HepG2 (cell line): ENCODE data around the gene TAGAP. TPM values are rescaled to one million over a fixed set of nuclear protein-coding genes. Genes with fewer than 3 reads are reported as not detected.

Experiments
- ADNP ChIP-seq: sonication (generic); formaldehyde crosslinking; IDR thresholded peaks from 2 replicates; pipeline ENCODE4 v1.4.0; 2020; ENCODE audit warnings: missing genetic modification reagents
- ARNT ChIP-seq: fragments of 450-650 bp; IDR thresholded peaks from 2 replicates; pipeline ENCODE4 v1.6.1; 2017
- BRCA1 ChIP-seq: sonication (generic); formaldehyde crosslinking; IDR thresholded peaks from 2 replicates; pipeline ENCODE4 v1.4.0; 2020; ENCODE audit warnings: missing genetic modification reagents
- CHD4 ChIP-seq: fragments of 200-600 bp; sonication (generic); IDR thresholded peaks from 2 replicates; pipeline ENCODE4 v1.7.0; 2017; ENCODE audit warnings: mild to moderate bottlenecking, low read length, borderline replicate concordance
- CSRNP2 ChIP-seq: sonication (generic); formaldehyde crosslinking; conservative IDR thresholded peaks from 2 replicates; pipeline ENCODE4 v1.8.0; 2022; ENCODE audit warnings: low read depth, missing genetic modification reagents
- DR1 ChIP-seq: sonication (generic); formaldehyde crosslinking; IDR thresholded peaks from 2 replicates; pipeline ENCODE4 v1.8.0; 2021; ENCODE audit warnings: mild to moderate bottlenecking, missing genetic modification reagents, inconsistent platforms
- E2F5 ChIP-seq: sonication (generic); formaldehyde crosslinking; conservative IDR thresholded peaks from 2 replicates; pipeline ENCODE4 v1.4.0; 2020; ENCODE audit warnings: missing genetic modification reagents
- EP300 ChIP-seq, 3 experiments: sonication (generic) in 1 of 3; formaldehyde crosslinking in 1 of 3; IDR thresholded peaks; 2 replicates each; pipeline versions ENCODE4 v1.5.1 to v1.6.1; 2011 to 2020; ENCODE audit warnings: low read depth in 2 of 3, low read length in 2 of 3, borderline replicate concordance in 1 of 3, improper control_type of control experiment in 1 of 3, mild to moderate bottlenecking in 1 of 3, missing genetic modification reagents in 1 of 3, moderate library complexity in 1 of 3
- HDAC1 ChIP-seq: sonication (generic); formaldehyde crosslinking; IDR thresholded peaks from 2 replicates; pipeline ENCODE4 v1.5.1; 2020; ENCODE audit warnings: mild to moderate bottlenecking, missing genetic modification reagents
- HDAC2 ChIP-seq: sonication (generic); formaldehyde crosslinking; IDR thresholded peaks from 2 replicates; pipeline ENCODE4 v1.4.0; 2020; ENCODE audit warnings: missing genetic modification reagents
- HNF4A ChIP-seq: sonication (generic); formaldehyde crosslinking; IDR thresholded peaks from 2 replicates; pipeline ENCODE4 v1.4.0; 2020; ENCODE audit warnings: missing genetic modification reagents
- JDP2 ChIP-seq: sonication (generic); formaldehyde crosslinking; IDR thresholded peaks from 2 replicates; pipeline ENCODE4 v1.8.1; 2022; ENCODE audit warnings: missing genetic modification reagents, borderline replicate concordance
- MED13 ChIP-seq: sonication (generic); formaldehyde crosslinking; IDR thresholded peaks from 2 replicates; pipeline ENCODE4 v1.5.0; 2020; ENCODE audit warnings: missing genetic modification reagents
- PRMT3 ChIP-seq: sonication (generic); formaldehyde crosslinking; IDR thresholded peaks from 2 replicates; pipeline ENCODE4 v1.8.1; 2022; ENCODE audit warnings: low read depth, mild to moderate bottlenecking, moderate library complexity, missing genetic modification reagents, borderline replicate concordance
- RELA ChIP-seq: sonication (generic); formaldehyde crosslinking; IDR thresholded peaks from 2 replicates; pipeline ENCODE4 v1.4.0; 2020; ENCODE audit warnings: missing genetic modification reagents
- RFX3 ChIP-seq: IDR thresholded peaks from 2 replicates; pipeline ENCODE4 v1.6.1; 2016; ENCODE audit warnings: missing biosample characterization, missing genetic modification reagents
- RORA ChIP-seq: sonication (generic); formaldehyde crosslinking; IDR thresholded peaks from 2 replicates; pipeline ENCODE4 v1.5.0; 2020; ENCODE audit warnings: mild to moderate bottlenecking, missing genetic modification reagents, moderate library complexity
- TRIM24 ChIP-seq: sonication (generic); formaldehyde crosslinking; IDR thresholded peaks from 2 replicates; pipeline ENCODE4 v1.8.0; 2022; ENCODE audit warnings: mild to moderate bottlenecking, missing genetic modification reagents
- ZBTB7A ChIP-seq: sonication (generic); formaldehyde crosslinking; IDR thresholded peaks from 2 replicates; pipeline ENCODE4 v1.8.0; 2022; ENCODE audit warnings: mild to moderate bottlenecking, missing genetic modification reagents
- ZBTB8A ChIP-seq: sonication (generic); formaldehyde crosslinking; IDR thresholded peaks from 2 replicates; pipeline ENCODE4 v1.4.0; 2020; ENCODE audit warnings: mild to moderate bottlenecking, low read depth, missing genetic modification reagents, borderline replicate concordance
- ZC3H4 ChIP-seq: sonication (generic); formaldehyde crosslinking; IDR thresholded peaks from 2 replicates; pipeline ENCODE4 v1.4.0; 2020; ENCODE audit warnings: missing genetic modification reagents, borderline replicate concordance
- ZKSCAN1 ChIP-seq: fragments of 150-350 bp; IDR thresholded peaks from 2 replicates; pipeline ENCODE4 v1.6.1; 2014; ENCODE audit warnings: low read length
- ZKSCAN5 ChIP-seq: sonication (generic); formaldehyde crosslinking; IDR thresholded peaks from 2 replicates; pipeline ENCODE4 v1.5.1; 2020; ENCODE audit warnings: mild to moderate bottlenecking, missing genetic modification reagents
- ZMYM4 ChIP-seq: sonication (generic); formaldehyde crosslinking; IDR thresholded peaks from 2 replicates; pipeline ENCODE4 v1.8.1; 2023; ENCODE audit warnings: mild to moderate bottlenecking, missing genetic modification reagents
- ZNF282 ChIP-seq: fragments of 450-650 bp; IDR thresholded peaks from 2 replicates; pipeline ENCODE4 v1.6.1; 2018; ENCODE audit not compliant: partially characterized antibody
- ZNF30 ChIP-seq: sonication (generic); formaldehyde crosslinking; IDR thresholded peaks from 2 replicates; pipeline ENCODE4 v1.5.0; 2020; ENCODE audit warnings: mild to moderate bottlenecking, missing genetic modification reagents
- ZNF337 ChIP-seq: sonication (generic); formaldehyde crosslinking; IDR thresholded peaks from 2 replicates; pipeline ENCODE4 v1.5.1; 2020; ENCODE audit warnings: missing genetic modification reagents, low read depth, mild to moderate bottlenecking, borderline replicate concordance
- ZNF343 ChIP-seq: sonication (generic); formaldehyde crosslinking; IDR thresholded peaks from 2 replicates; pipeline ENCODE4 v1.4.0; 2020; ENCODE audit warnings: mild to moderate bottlenecking, missing genetic modification reagents
- ZNF652 ChIP-seq: IDR thresholded peaks from 2 replicates; pipeline ENCODE4 v1.6.1; 2016; ENCODE audit warnings: low read depth, borderline replicate concordance
- ZNF75D ChIP-seq: sonication (generic); formaldehyde crosslinking; IDR thresholded peaks from 2 replicates; pipeline ENCODE4 v1.8.1; 2023; ENCODE audit warnings: missing genetic modification reagents, mild to moderate bottlenecking, borderline replicate concordance
- ZNF773 ChIP-seq: sonication (generic); formaldehyde crosslinking; IDR thresholded peaks from 2 replicates; pipeline ENCODE4 v1.4.0; 2020; ENCODE audit warnings: missing genetic modification reagents, borderline replicate concordance
- polyA plus RNA-seq, 8 experiments: library from polyadenylated mRNA; depleted of rRNA in 3 of 8; stranded (reverse) in 7 of 8; unstranded in 1 of 8; fragments of >200 nt; fragmentation: Illumina TruSeq in 4 of 8; extraction: Trizol in 4 of 8; gene quantifications; 2 replicates each; pipeline versions ENCODE4 v1.2.1 to v1.2.3, GENCODE V29; 2011 to 2016; ENCODE audit warnings: low read depth in 4 of 8, missing spikeins in 1 of 8, mixed read lengths in 1 of 8; ENCODE audit not compliant: insufficient read depth in 1 of 8
- total RNA-seq, 5 experiments: library from RNA; depleted of rRNA; stranded (reverse); fragments of >200 nt; fragmentation: Illumina TruSeq; extraction: Trizol; gene quantifications; 2 replicates each; pipeline ENCODE4 v1.2.3, GENCODE V29; 2016; ENCODE audit warnings: low read depth in 1 of 5

The TAGAP gene
- total and polyA plus RNA-seq, 2 of the 13 experiments (the other 11 are each of a cell fraction or from before 2014, with no cell fraction given) = not detected

GRCh38 chr6:158999666-159000403 lies 45.0 kb downstream of the TAGAP start, which contains the start of gene RSPH3 (continued):
- peak; percentile 92; the same call in 1 of the 2 replicates for TF ChIP-seq PRMT3 (CRISPR knock-in tag)
- peak; percentile 81; the same call in 1 of the 2 replicates for TF ChIP-seq ZKSCAN5 (CRISPR knock-in tag)
- TF ChIP-seq ZNF652 (CRISPR knock-in tag) = peak; percentile 35; the same call in 1 of the 2 replicates
- TF ChIP-seq HDAC1 (CRISPR knock-in tag) = peak; percentile 95
- no peak; a peak in 1 of 4 replicates for TF ChIP-seq EP300 (IDR thresholded peaks at IDR 0.05; ENCODE audit: low read depth in 2 of 2, low read length in 2 of 2)
- peak; percentile 47; the same call in 1 of the 2 replicates for TF ChIP-seq EP300 (CRISPR knock-in tag; IDR thresholded peaks at IDR 0.05; ENCODE audit: borderline replicate concordance)
- peak; percentile 97 for TF ChIP-seq ZNF30
- peak; percentile 98 for TF ChIP-seq ZMYM4
- TF ChIP-seq DR1 = peak; percentile 94
- no peak; the same call in 1 of the 2 replicates for TF ChIP-seq JDP2
- TF ChIP-seq MED13 (CRISPR knock-in tag) = no peak; the same call in 1 of the 2 replicates
- TF ChIP-seq ZNF337 (CRISPR knock-in tag) = peak; percentile 98
- TF ChIP-seq ARNT = no peak
- no peak; the same call in 1 of the 2 replicates for TF ChIP-seq RORA (CRISPR knock-in tag)
- peak; percentile 88; the same call in 1 of the 2 replicates for TF ChIP-seq BRCA1 (CRISPR knock-in tag)
- TF ChIP-seq CSRNP2 = peak; percentile 56; the same call in 1 of the 2 replicates
- peak; percentile 98 for TF ChIP-seq ZNF343 (CRISPR knock-in tag)
- TF ChIP-seq CHD4 = no peak
- no peak for TF ChIP-seq TRIM24
- TF ChIP-seq ZNF282 = no peak
- peak; percentile 59 for TF ChIP-seq ZBTB7A
- TF ChIP-seq E2F5 = peak; percentile 92
- TF ChIP-seq RFX3 (CRISPR knock-in tag) = peak; percentile 84
- peak; percentile 54 for TF ChIP-seq HNF4A (CRISPR knock-in tag)
- TF ChIP-seq ZBTB8A (CRISPR knock-in tag) = peak; percentile 87; the same call in 1 of the 2 replicates
- no peak for TF ChIP-seq ZC3H4 (CRISPR knock-in tag)
- TF ChIP-seq RELA (CRISPR knock-in tag) = peak; percentile 93
- no peak for TF ChIP-seq ZNF75D
- peak; percentile 87; the same call in 1 of the 2 replicates for TF ChIP-seq ZNF773
- TF ChIP-seq HDAC2 = peak; percentile 85
- no peak for TF ChIP-seq ADNP (CRISPR knock-in tag)
- TF ChIP-seq ZKSCAN1 = no peak
